CD4-positive, alpha-beta T cell treated with Interleukin-6 at 100 ng/mL for 8 hours (primary cell): Measurements from ENCODE around the gene RBMS3.
"Not testable (repeated sequence)": the region's sequence is repeated elsewhere in the genome, so short reads cannot be mapped to it uniquely, and the experiment has no call there.

Experiments used
- DNase-seq: peaks from one replicate; pipeline ENCODE4 v3.0.0-alpha.2; 2020; ENCODE audit warnings: mixed read lengths, low spot score

RBMS3 gene

GRCh38 chr3:29339016-29339833, 58.4 kb downstream of the RBMS3 start:
- DNase-seq, result no peak

GRCh38 chr3:29344154-29344553, 63.3 kb downstream of the RBMS3 start:
- DNase-seq, result no peak

DNA sequence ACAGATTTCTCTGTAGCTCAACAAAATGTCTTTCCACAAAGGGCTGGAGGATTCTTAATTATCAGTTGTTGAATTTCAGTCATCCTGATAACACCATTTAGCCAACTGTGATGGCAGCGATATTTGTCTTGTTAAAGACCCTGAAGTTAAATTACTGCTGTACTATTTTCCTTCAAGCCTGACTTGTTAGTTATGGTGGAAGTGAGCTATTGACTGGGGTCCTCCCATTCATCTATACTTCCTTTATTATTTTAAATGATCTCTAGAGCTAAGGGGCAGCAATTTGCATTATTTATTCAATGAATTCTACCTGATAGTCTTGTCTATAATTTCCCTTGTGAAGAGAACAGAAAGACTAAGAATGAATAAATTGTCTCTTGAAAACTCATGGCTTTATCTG, 64.1 kb downstream of the RBMS3 start:
- no peak for DNase-seq

DNA sequence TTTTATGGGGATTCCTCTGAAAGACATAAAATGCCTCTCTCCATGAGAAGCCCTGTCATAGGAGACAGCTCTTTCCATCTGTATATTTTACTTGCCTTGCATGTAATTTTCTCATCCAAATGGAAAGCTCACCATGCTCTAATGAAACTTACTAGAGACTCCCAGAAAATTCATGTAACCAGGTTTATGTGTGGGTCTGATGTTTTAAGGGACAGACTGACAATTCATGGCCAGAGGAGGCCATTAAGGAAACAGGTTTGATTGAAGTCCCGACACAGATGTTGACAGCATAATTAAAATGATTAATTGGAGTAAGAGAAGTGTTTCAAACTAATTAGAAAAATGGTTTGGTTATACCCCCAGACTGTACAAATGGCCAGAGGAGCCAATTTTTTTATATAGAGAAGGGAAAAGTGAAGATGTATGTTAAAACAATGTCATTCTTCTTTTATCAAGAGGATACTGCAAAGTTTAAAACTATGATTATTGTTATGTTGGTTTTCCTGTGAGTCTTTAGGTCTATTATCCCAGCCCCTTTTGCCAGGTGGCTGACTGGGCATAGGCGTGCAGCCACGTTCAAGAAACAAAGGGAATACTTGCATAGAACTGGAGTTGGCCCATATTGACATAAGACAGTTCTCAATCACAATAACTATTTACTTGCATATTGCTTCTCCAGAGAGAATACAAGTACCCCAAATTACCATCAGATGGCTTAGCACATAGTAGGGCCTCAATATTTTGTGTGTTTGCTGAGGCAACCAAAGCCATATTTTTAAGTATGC, 64.8 kb downstream of the RBMS3 start:
- DNase-seq, result no peak

GRCh38 chr3:29346828-29347227, 66.0 kb downstream of the RBMS3 start:
- DNase-seq, result no peak

DNA sequence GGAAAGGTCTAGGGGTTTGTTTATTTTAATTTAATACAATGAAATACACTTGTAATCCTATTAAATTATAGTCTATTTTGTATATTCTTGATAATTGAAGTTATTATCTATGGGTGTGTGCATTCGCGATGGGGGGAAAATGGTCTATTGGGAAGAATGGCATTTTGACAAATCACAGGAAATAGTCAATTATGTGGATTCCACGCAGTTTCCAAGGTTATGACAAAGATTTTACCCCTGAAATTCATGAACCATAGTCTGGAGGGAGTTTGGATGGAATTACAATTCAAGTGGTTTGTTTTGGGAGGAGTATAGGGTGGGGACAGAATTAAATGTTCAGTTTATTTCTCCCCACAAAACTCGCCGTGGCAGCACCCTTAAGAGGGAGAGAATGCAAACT, 66.5 kb downstream of the RBMS3 start:
- DNase-seq, result no peak

- DNase-seq, result no peak
Observed at GRCh38 chr3:29348316-29348715, 67.4 kb downstream of the RBMS3 start.

DNA sequence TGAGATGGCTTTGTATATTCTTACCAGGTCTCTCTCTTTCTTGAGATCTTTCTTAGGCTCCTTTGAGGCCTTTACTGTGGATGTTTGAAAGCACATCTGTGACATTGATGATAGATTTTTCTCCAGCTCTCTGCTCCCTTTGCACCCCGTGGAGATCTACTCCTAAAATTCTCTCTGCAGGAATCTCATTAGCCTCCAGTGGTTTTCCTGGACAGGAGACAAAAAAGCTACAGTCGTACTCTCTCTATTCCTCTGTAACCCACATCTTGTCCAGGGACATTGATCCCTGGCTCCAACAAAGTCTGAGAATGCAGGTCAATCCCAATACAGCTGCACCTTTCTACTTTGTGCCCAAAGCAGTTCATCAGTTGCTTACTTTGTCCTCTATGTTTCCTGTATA, 68.2 kb downstream of the RBMS3 start:
- no peak for DNase-seq

DNA sequence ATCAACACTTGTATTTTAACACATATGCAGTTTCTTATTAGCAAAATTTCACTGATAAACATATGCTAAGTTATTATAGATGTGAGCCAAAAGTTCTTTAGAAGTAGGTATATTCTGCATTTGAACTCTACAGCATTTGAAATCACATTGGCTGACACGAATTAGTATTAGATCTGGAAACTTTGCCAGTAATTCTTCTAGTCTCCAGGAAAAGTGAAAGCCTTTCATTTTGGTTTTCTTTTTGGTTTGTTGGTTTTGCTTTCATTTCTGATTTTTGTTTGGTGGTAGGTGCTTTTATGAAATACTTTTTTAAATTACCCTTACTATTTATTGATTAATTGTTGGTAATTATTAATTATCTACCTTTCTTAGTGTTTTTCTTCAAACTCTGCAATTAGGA, 72.9 kb downstream of the RBMS3 start:
- no peak for DNase-seq

- no peak for DNase-seq
Observed at GRCh38 chr3:29354894-29355293, 74.0 kb downstream of the RBMS3 start.

- no peak for DNase-seq
Observed at GRCh38 chr3:29356062-29356461, 75.2 kb downstream of the RBMS3 start.

GRCh38 chr3:29360289-29360688, 79.4 kb downstream of the RBMS3 start:
- DNase-seq, result not testable (repeated sequence)

- DNase-seq, result no peak
Observed at GRCh38 chr3:29363110-29363509, 82.2 kb downstream of the RBMS3 start.

- no peak for DNase-seq
Observed at GRCh38 chr3:29370021-29370420, 89.2 kb downstream of the RBMS3 start.

- DNase-seq, result no peak
Observed at GRCh38 chr3:29370476-29371420, 89.9 kb downstream of the RBMS3 start.

DNA sequence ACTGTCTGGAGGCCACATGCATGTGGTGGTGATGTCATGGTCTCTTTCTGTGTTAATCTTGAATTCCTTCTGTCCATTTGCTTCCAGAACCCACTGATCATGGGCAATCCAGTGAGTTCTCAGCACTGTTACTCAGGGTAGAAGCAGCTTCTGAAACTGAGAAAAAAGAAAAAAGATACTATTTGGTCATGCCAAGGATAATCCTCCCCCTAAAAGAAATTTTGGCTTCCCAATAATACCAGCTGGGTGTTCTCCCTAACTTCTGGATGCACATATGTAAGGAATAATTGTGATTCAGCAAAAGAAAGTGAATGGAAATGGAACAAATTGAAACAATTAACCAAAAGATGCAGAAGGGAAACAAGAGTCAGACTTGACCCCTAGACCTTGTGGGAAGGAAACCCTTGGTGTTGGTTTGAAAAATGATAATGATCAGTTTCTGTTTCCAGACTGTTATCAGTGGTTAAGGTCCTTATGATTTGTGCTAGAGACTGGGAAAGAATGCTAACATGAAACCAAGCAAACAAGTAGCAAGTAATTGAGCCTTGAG, 92.3 kb downstream of the RBMS3 start:
- DNase-seq, result no peak

- DNase-seq, result no peak
Observed at GRCh38 chr3:29374226-29374625, 93.4 kb downstream of the RBMS3 start.

DNA sequence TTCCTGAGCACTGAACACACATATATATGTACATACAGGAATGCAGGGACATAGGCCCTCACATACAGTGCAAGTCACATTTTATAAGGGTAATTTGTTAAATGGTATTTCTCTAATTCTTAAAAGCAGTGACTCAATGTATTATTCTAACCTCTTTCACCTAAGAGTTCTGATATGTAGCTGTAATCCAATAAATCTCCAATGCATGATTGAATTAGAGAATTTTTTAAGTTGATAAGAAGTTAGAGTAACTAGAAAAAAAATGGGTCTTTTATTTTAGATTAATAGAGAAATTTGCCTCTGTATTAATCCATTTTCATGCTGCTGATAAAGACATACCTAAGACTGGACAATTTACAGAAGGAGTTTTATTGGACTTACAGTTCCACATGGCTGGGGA, 98.2 kb downstream of the RBMS3 start:
- DNase-seq, result no peak

DNA sequence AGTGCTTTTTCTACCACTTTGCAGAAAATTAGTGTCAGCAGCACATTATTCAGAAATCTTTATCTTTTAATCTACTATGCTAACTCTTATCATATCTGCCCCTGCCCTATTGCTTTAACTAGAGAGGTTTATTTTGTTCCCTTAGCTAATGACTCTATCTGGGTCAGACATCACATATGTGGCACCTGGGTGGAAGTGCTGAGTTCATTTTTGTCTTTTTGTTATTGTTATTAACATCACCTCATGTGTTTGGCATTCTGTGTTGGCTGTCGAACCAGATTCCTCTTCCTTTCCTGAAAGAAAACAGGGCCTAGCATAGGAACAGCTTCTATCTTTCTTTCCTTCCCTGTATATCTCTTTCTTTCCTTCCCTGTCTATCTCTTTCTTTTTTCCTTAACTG, 100.7 kb downstream of the RBMS3 start:
- DNase-seq, result no peak

- no peak for DNase-seq
Observed at GRCh38 chr3:29382409-29382808, 101.5 kb downstream of the RBMS3 start.

DNA sequence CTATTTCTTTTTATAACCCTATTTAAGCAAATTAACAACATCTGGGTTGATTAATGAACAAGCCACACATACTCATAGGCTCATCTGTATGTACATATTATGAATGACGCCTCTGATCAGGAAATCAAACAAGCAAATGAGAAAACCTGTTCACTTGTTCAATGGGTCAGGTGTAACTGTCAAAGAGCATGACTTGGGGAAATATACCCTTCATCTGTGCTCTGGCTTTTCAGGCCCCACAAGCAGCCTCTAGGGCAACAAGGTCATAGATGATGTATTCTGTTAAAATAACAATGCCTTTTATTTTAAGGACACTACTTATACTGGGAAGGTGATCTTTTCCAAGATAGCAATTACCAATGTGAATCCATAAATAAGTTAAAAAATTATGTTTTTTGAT, 102.0 kb downstream of the RBMS3 start:
- no peak for DNase-seq

GRCh38 chr3:29384640-29385039, 103.8 kb downstream of the RBMS3 start:
- no peak for DNase-seq
